ENCODE measurements around the gene HDGF.

Gene HDGF

GRCh38 chr1:156745881-156746280 lies 5.6 kb downstream of the HDGF start:
- DNase-seq, result no peak

GRCh38 chr1:156744786-156745419 lies 6.6 kb downstream of the HDGF start:
- no peak for DNase-seq

GRCh38 chr1:156744344-156744743 lies 7.1 kb downstream of the HDGF start:
- DNase-seq, result no peak

GRCh38 chr1:156743367-156744302 lies 7.8 kb downstream of the HDGF start:
- no peak for DNase-seq

GRCh38 chr1:156742801-156743200 lies 8.7 kb downstream of the HDGF start:
- no peak for DNase-seq

- no peak for DNase-seq
Measured at GRCh38 chr1:156742017-156742416, 9.5 kb downstream of the HDGF start.

- no peak for DNase-seq
Measured at GRCh38 chr1:156741481-156741983, 9.9 kb downstream of the HDGF start.

GRCh38 chr1:156740741-156741480 lies 10.6 kb downstream of the HDGF start, which contains the start of gene MRPL24:
MRPL24 (minus strand) TSS chr1:156741088; CDS start chr1:156738704, 2,384 bp downstream.
- DNase-seq, result peak; percentile 93

- DNase-seq, result no peak
Measured at GRCh38 chr1:156740237-156740740, 11.2 kb downstream of the HDGF start.

GRCh38 chr1:156738916-156739315 lies 12.6 kb downstream of the HDGF start:
- DNase-seq, result no peak

- no peak for DNase-seq
Measured at GRCh38 chr1:156738407-156738806, 13.1 kb downstream of the HDGF start.

- no peak for DNase-seq
Measured at GRCh38 chr1:156733989-156734584, 17.4 kb downstream of the HDGF start.

- peak; percentile 95 for DNase-seq
Measured at GRCh38 chr1:156728599-156729462, 22.6 kb downstream of the HDGF start, which contains the start of gene ISG20L2. ISG20L2 (minus strand) TSS chr1:156728766; CDS start chr1:156727652, 1,114 bp downstream.

- DNase-seq, result peak; percentile 61
Measured at GRCh38 chr1:156727926-156728598, 23.4 kb downstream of the HDGF start, which contains the start of gene METTL25B. METTL25B (plus strand) TSS chr1:156728469; CDS start chr1:156729105, 636 bp downstream.

GRCh38 chr1:156727492-156727891 lies 24.0 kb downstream of the HDGF start:
- no peak for DNase-seq

GRCh38 chr1:156726549-156727226 lies 24.8 kb downstream of the HDGF start:
- peak; percentile 41 for DNase-seq

- peak; percentile 79 for DNase-seq
Measured at GRCh38 chr1:156725683-156726280, 25.7 kb downstream of the HDGF start.

GRCh38 chr1:156721535-156721934 lies 29.9 kb downstream of the HDGF start:
- DNase-seq, result no peak

GRCh38 chr1:156721131-156721530 lies 30.3 kb downstream of the HDGF start:
- no peak for DNase-seq

- no peak for DNase-seq
Measured at GRCh38 chr1:156717351-156717750, 34.1 kb downstream of the HDGF start.
